T-helper 1 cell (primary cell): Measurements from ENCODE around the gene SAPCD1.
"Not testable (repeated sequence)": the region's sequence is repeated elsewhere in the genome, so short reads cannot be mapped to it uniquely, and the experiment has no call there.

Source experiments
- DNase-seq, 5 donors: peaks; one replicate each; pipeline ENCODE4 v3.0.0-alpha.2; 2012 to 2020

The SAPCD1 gene

DNA sequence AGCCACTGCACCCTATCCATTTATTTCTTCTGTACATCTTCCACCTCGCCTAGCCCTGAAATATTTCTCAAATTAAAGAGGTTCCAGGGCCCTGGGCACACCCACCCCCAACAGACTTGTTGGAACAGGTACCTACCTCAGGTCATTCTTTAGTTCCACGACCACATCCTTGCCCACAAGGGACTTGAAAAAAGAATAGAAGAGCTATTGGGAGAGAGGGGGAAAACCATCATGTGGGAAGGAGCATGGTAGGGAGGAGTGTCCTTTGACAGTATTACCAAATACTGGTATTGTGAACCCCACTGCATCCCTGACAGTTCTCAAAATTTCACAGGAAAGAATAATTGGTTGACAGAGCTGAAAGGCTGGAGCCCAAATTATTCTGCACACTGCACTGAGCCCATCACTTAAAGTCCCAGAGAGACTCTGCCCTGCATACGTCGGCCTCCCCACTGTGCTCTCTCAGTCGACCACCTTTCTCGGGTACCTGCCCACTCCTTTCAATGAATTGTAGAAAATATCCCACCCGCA, 43.5 kb downstream of the SAPCD1 start:
- DNase-seq, result no peak

DNA sequence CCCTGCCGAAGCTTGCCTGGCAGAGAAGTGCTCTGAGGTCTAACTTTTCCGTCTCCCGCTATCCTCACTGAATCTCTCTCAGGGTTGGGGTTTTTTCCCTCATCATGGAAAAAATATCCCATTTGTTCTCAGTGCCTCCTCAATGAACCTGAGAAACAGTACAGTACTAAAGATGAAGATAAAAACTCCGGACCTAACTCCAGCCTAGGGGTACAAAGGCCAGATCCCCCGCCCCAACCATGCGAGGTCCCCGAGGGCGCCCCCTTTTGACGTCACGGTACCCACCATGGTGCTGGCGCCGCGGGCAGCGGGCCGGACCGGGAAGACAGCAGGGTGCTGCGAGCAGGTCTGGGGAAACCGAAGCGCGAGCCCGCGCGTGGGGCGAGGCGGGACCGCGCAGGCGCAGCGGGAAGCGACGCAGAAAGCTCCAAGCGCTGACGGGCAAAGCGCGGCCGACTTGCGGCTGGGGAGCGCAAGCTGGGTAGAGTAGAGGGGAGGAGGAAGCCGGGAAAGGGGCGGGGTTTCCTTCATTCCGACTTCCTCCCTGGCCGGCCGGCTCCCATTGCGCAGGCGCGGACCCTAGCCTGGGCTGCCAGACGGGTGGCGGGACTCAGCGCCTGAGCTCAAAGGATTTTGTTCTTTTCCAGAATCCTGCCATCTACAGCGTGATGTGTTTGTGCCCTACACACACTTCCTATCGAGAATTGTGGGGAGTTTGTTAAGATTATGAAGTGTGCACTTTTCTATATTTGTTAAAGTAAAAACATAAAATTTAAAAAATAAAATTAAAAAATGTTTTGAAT, 44.2 kb downstream of the SAPCD1 start, which contains the start of gene LSM2:
TSS of gene LSM2 (minus strand) at position 497 of the 803 bp plus-strand sequence. CDS start at position 288, 209 bp downstream.
- DNase-seq, result peak; percentile 95 to 98 (median 97)

DNA sequence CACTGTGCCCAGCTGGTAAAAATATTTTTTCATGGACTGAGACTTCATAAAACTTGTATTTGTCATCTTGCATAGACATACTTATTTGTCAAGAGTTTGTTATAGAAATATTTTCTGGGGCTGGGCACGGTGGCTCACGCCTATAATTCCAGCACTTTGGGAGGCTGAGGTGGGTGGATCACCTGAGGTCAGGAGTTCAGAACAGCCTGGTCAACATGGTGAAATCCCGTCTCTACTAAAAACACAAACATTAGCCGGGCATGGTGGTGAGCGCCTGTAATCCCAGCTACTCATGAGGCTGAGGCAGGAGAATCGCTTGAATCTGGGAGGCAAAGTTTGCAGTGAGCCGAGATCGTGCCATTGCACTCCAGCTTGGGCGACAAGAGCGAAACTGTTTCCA, 46.1 kb downstream of the SAPCD1 start:
- not testable (repeated sequence) for DNase-seq

DNA sequence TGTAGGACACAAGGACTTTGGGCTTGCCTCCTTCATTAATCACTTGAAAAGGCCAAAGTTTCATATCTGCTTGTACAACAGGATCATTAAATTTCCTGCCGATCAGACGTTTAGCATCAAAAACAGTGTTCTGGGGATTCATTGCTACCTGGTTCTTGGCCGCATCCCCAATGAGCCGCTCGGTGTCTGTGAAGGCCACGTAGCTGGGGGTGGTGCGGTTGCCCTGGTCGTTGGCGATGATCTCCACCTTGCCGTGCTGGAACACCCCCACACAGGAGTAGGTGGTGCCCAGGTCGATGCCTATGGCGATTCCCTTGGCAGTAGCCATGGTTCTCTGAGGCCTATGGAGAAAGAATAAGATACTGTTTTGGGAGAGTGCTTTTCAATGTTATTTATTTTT, 49.2 kb downstream of the SAPCD1 start:
- no peak for DNase-seq

DNA sequence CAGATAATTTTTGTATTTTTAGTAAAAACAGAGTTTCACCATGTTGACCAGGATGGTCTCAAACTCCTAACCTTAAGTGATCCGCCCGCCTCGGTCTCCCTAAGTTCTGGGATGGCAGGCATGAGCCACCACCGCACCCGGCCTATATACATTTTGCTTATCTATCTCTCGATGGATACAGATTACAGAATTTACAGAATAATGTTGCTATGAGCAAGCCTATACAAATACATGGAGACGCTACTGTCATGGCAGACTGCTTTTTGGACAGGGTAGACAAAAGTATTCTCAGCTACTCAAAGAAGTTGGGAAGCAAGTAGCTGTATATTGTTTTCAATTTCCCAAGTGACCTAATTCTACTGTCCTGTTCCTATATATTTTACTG, 51.0 kb downstream of the SAPCD1 start:
- no peak for DNase-seq
